HEK293 (cell line): ENCODE measurements around the gene KIF5A.

Source experiments
- AEBP2 ChIP-seq: fragments of 450-650 bp; formaldehyde crosslinking; IDR thresholded peaks from 2 replicates; pipeline ENCODE4 v1.5.1; 2016; ENCODE audit warnings: missing biosample characterization, missing genetic modification characterization, borderline replicate concordance
- CTCF ChIP-seq: fragments of 450-650 bp; formaldehyde crosslinking; IDR thresholded peaks from 2 replicates; pipeline ENCODE4 v1.5.1; 2016; ENCODE audit warnings: missing biosample characterization, missing genetic modification characterization
- GLI4 ChIP-seq: fragments of 450-650 bp; formaldehyde crosslinking; IDR thresholded peaks from 2 replicates; pipeline ENCODE4 v1.5.1; 2016; ENCODE audit warnings: missing biosample characterization, missing genetic modification characterization
- KLF1 ChIP-seq: fragments of 450-650 bp; formaldehyde crosslinking; IDR thresholded peaks from 2 replicates; pipeline ENCODE4 v1.5.1; 2016; ENCODE audit warnings: missing biosample characterization, missing genetic modification characterization
- KLF17 ChIP-seq: fragments of 450-650 bp; formaldehyde crosslinking; IDR thresholded peaks from 2 replicates; pipeline ENCODE4 v1.5.1; 2016; ENCODE audit warnings: missing biosample characterization, missing genetic modification characterization
- SCRT2 ChIP-seq: fragments of 450-650 bp; formaldehyde crosslinking; IDR thresholded peaks from 2 replicates; pipeline ENCODE4 v1.5.1; 2016; ENCODE audit warnings: missing biosample characterization, missing genetic modification characterization
- SP3 ChIP-seq: fragments of 450-650 bp; formaldehyde crosslinking; IDR thresholded peaks from 2 replicates; pipeline ENCODE4 v1.5.1; 2016; ENCODE audit warnings: missing biosample characterization, missing genetic modification characterization
- SP7 ChIP-seq: fragments of 450-650 bp; formaldehyde crosslinking; IDR thresholded peaks from 2 replicates; pipeline ENCODE4 v1.5.1; 2016; ENCODE audit warnings: missing biosample characterization, missing genetic modification characterization
- TSHZ1 ChIP-seq: fragments of 450-650 bp; formaldehyde crosslinking; IDR thresholded peaks from 2 replicates; pipeline ENCODE4 v1.5.1; 2016; ENCODE audit warnings: missing biosample characterization, missing genetic modification characterization, borderline replicate concordance
- ZBTB20 ChIP-seq: fragments of 450-650 bp; formaldehyde crosslinking; IDR thresholded peaks from 2 replicates; pipeline ENCODE4 v1.5.1; 2016; ENCODE audit warnings: missing biosample characterization, missing genetic modification characterization
- ZBTB48 ChIP-seq: fragments of 450-650 bp; formaldehyde crosslinking; IDR thresholded peaks from 2 replicates; pipeline ENCODE4 v1.5.1; 2016; ENCODE audit warnings: missing biosample characterization, missing genetic modification characterization
- ZBTB8A ChIP-seq: fragments of 450-650 bp; formaldehyde crosslinking; IDR thresholded peaks from 2 replicates; pipeline ENCODE4 v1.5.1; 2016; ENCODE audit warnings: missing biosample characterization, missing genetic modification characterization
- ZNF2 ChIP-seq: fragments of 450-650 bp; formaldehyde crosslinking; IDR thresholded peaks from 2 replicates; pipeline ENCODE4 v1.5.1; 2016; ENCODE audit warnings: missing biosample characterization, missing genetic modification characterization
- ZNF202 ChIP-seq: fragments of 450-650 bp; formaldehyde crosslinking; IDR thresholded peaks from 2 replicates; pipeline ENCODE4 v1.5.1; 2016; ENCODE audit warnings: missing biosample characterization, missing genetic modification characterization, borderline replicate concordance
- ZNF214 ChIP-seq: fragments of 450-650 bp; formaldehyde crosslinking; IDR thresholded peaks from 2 replicates; pipeline ENCODE4 v1.5.1; 2017; ENCODE audit warnings: missing biosample characterization, mild to moderate bottlenecking, missing genetic modification characterization, borderline replicate concordance
- ZNF423 ChIP-seq: fragments of 450-650 bp; formaldehyde crosslinking; IDR thresholded peaks from 2 replicates; pipeline ENCODE4 v1.5.1; 2016; ENCODE audit warnings: missing biosample characterization, missing genetic modification characterization
- ZNF488 ChIP-seq: fragments of 450-650 bp; formaldehyde crosslinking; IDR thresholded peaks from 2 replicates; pipeline ENCODE4 v1.5.1; 2016; ENCODE audit warnings: missing biosample characterization, missing genetic modification characterization
- ZNF513 ChIP-seq: fragments of 450-650 bp; IDR thresholded peaks from 2 replicates; pipeline ENCODE4 v1.5.1; 2018; ENCODE audit warnings: missing biosample characterization, missing genetic modification characterization
- ZNF518A ChIP-seq: fragments of 450-650 bp; formaldehyde crosslinking; conservative IDR thresholded peaks from 2 replicates; pipeline ENCODE4 v1.5.1; 2016; ENCODE audit warnings: low read depth, missing biosample characterization, missing genetic modification characterization
- ZNF600 ChIP-seq: fragments of 450-650 bp; formaldehyde crosslinking; IDR thresholded peaks from 2 replicates; pipeline ENCODE4 v1.5.1; 2016; ENCODE audit warnings: missing biosample characterization, missing genetic modification characterization
- ZNF707 ChIP-seq: fragments of 450-650 bp; formaldehyde crosslinking; IDR thresholded peaks from 2 replicates; pipeline ENCODE4 v1.5.1; 2016; ENCODE audit warnings: missing biosample characterization, missing genetic modification characterization

The KIF5A gene

GRCh38 chr12:57546438-57547287 lies 3.2 kb upstream of the KIF5A start, which contains the start of gene DCTN2 (continued):
- TF ChIP-seq CTCF (tag by site-specific recombination), result peak; percentile 71; the same call in 1 of the 2 replicates
- TF ChIP-seq ZNF600 (tag by site-specific recombination), result peak; percentile 23; the same call in 1 of the 2 replicates
- 0 out of 2 replicates have a peak, but pooled peaks have one; percentile 42 for TF ChIP-seq KLF17 (tag by site-specific recombination)
- TF ChIP-seq ZNF214 (tag by site-specific recombination), result no peak
- TF ChIP-seq ZNF202 (tag by site-specific recombination), result no peak
- peak; percentile 83 for TF ChIP-seq KLF1 (tag by site-specific recombination)
- TF ChIP-seq ZBTB48 (tag by site-specific recombination), result peak; percentile 76
- peak; percentile 88 for TF ChIP-seq SP3 (tag by site-specific recombination)
- TF ChIP-seq TSHZ1 (tag by site-specific recombination), result no peak
- peak; percentile 24; the same call in 1 of the 2 replicates for TF ChIP-seq ZBTB8A (tag by site-specific recombination)
- TF ChIP-seq ZBTB20, result peak; percentile 95
- TF ChIP-seq AEBP2 (tag by site-specific recombination), result no peak
- no peak for TF ChIP-seq SCRT2
- TF ChIP-seq ZNF423, result no peak
- TF ChIP-seq ZNF2 (tag by site-specific recombination), result no peak; the same call in 1 of the 2 replicates
- TF ChIP-seq GLI4, result no peak
- no peak for TF ChIP-seq ZNF707 (tag by site-specific recombination)
- TF ChIP-seq ZNF518A, result no peak
- TF ChIP-seq SP7, result peak; percentile 57
- TF ChIP-seq ZNF488 (tag by site-specific recombination), result no peak; the same call in 1 of the 2 replicates
- no peak for TF ChIP-seq ZNF513
